H9 (cell line): ENCODE measurements around the gene AP4E1. TPM values are rescaled to one million over a fixed set of nuclear protein-coding genes. Genes with fewer than 3 reads are reported as not detected.
"Not testable (repeated sequence)": the region's sequence is repeated elsewhere in the genome, so short reads cannot be mapped to it uniquely, and the experiment has no call there.

Experiments used
- DNase-seq: peaks from one replicate; pipeline ENCODE4 v3.0.0-alpha.2; 2017
- H2AFZ ChIP-seq: one replicate; pipeline ENCODE4 v1.6.1; 2013; ENCODE audit warnings: mild to moderate bottlenecking, low read length, control low read depth, moderate library complexity
- H2AK5ac ChIP-seq: 2 replicates; pipeline ENCODE4 v1.6.1; 2013; ENCODE audit warnings: low read length, control low read depth, mixed read lengths; ENCODE audit not compliant: insufficient read length
- H2BK120ac ChIP-seq: one replicate; pipeline ENCODE4 v1.6.1; 2013; ENCODE audit warnings: low read depth, mild to moderate bottlenecking, low read length, control low read depth, inconsistent platforms; ENCODE audit not compliant: poor library complexity, severe bottlenecking
- H2BK12ac ChIP-seq: 2 replicates; pipeline ENCODE4 v1.6.1; 2013; ENCODE audit warnings: low read length, control low read depth, mixed read lengths, low read depth; ENCODE audit not compliant: insufficient read length
- H2BK15ac ChIP-seq: 2 replicates; pipeline ENCODE4 v1.6.1; 2013; ENCODE audit warnings: low read depth, low read length, control low read depth
- H2BK20ac ChIP-seq: one replicate; pipeline ENCODE4 v1.6.1; 2013; ENCODE audit warnings: low read depth, mild to moderate bottlenecking, low read length, control low read depth, inconsistent platforms; ENCODE audit not compliant: poor library complexity, severe bottlenecking
- H2BK5ac ChIP-seq: 2 replicates; pipeline ENCODE4 v1.6.1; 2013; ENCODE audit warnings: low read length, control low read depth, mixed read lengths; ENCODE audit not compliant: insufficient read length
- H3K14ac ChIP-seq: 2 replicates; pipeline ENCODE4 v1.6.1; 2013; ENCODE audit warnings: low read length, control low read depth; ENCODE audit not compliant: insufficient read depth
- H3K18ac ChIP-seq: 2 replicates; pipeline ENCODE4 v1.6.1; 2013; ENCODE audit warnings: low read depth, mild to moderate bottlenecking, mixed read lengths, low read length, control low read depth; ENCODE audit not compliant: insufficient read length
- H3K23ac ChIP-seq: 2 replicates; pipeline ENCODE4 v1.6.1; 2013; ENCODE audit warnings: low read length, control low read depth, mixed read lengths, low read depth; ENCODE audit not compliant: insufficient read length
- H3K23me2 ChIP-seq: 2 replicates; pipeline ENCODE4 v1.6.1; 2013; ENCODE audit warnings: low read depth, mild to moderate bottlenecking, mixed read lengths, low read length, control low read depth; ENCODE audit not compliant: insufficient read length, poor library complexity, severe bottlenecking
- H3K27ac ChIP-seq: 2 replicates; pipeline ENCODE4 v1.5.1; 2013; ENCODE audit warnings: low read length, control low read depth, mixed read lengths, low read depth; ENCODE audit not compliant: insufficient read length
- H3K27me3 ChIP-seq: 2 replicates; pipeline ENCODE4 v1.6.1; 2013; ENCODE audit warnings: low read length, control low read depth, inconsistent platforms; ENCODE audit not compliant: insufficient read depth
- H3K4ac ChIP-seq: 2 replicates; pipeline ENCODE4 v1.6.1; 2013; ENCODE audit warnings: low read depth, mild to moderate bottlenecking, control low read depth, inconsistent platforms, low read length, moderate library complexity
- H3K4me1 ChIP-seq: 2 replicates; pipeline ENCODE4 v1.6.1; 2013; ENCODE audit warnings: low read length, control low read depth, inconsistent platforms; ENCODE audit not compliant: insufficient read depth
- H3K4me2 ChIP-seq: 2 replicates; pipeline ENCODE4 v1.6.1; 2013; ENCODE audit warnings: low read length, control low read depth, mixed read lengths; ENCODE audit not compliant: insufficient read length, insufficient read depth
- H3K56ac ChIP-seq: 2 replicates; pipeline ENCODE4 v1.6.1; 2013; ENCODE audit warnings: low read depth, mild to moderate bottlenecking, mixed read lengths, low read length, control low read depth; ENCODE audit not compliant: insufficient read length
- H3K79me1 ChIP-seq: 2 replicates; pipeline ENCODE4 v1.6.1; 2013; ENCODE audit warnings: low read depth, mild to moderate bottlenecking, moderate library complexity, low read length, control low read depth, inconsistent platforms; ENCODE audit not compliant: insufficient read depth, poor library complexity, severe bottlenecking
- H3K79me2 ChIP-seq: 2 replicates; pipeline ENCODE4 v1.6.1; 2013; ENCODE audit warnings: low read length, control low read depth, inconsistent platforms; ENCODE audit not compliant: insufficient read depth
- H3K9ac ChIP-seq: 2 replicates; pipeline ENCODE4 v1.6.1; 2013; ENCODE audit warnings: low read length, control low read depth, mixed read lengths; ENCODE audit not compliant: insufficient read length; ENCODE audit errors: extremely low read depth
- H3K9me3 ChIP-seq: one replicate; pipeline ENCODE4 v1.6.1; 2013; ENCODE audit warnings: low read depth, low read length, inconsistent platforms; ENCODE audit not compliant: control insufficient read depth
- H3T11ph ChIP-seq: one replicate; pipeline ENCODE4 v1.6.1; 2013; ENCODE audit warnings: mild to moderate bottlenecking, low read length, control low read depth, inconsistent platforms
- H4K20me1 ChIP-seq: one replicate; pipeline ENCODE4 v1.6.1; 2013; ENCODE audit not compliant: control insufficient read depth, insufficient read length, insufficient read depth
- H4K5ac ChIP-seq: 2 replicates; pipeline ENCODE4 v1.6.1; 2013; ENCODE audit warnings: low read depth, mild to moderate bottlenecking, mixed read lengths, low read length, control low read depth; ENCODE audit not compliant: insufficient read length
- H4K8ac ChIP-seq: replicated peaks from 2 replicates; pipeline ENCODE4 v1.6.1; 2013; ENCODE audit warnings: low read length, control low read depth, mixed read lengths, low read depth; ENCODE audit not compliant: insufficient read length
- H4K91ac ChIP-seq: 2 replicates; pipeline ENCODE4 v1.6.1; 2013; ENCODE audit warnings: low read depth, mild to moderate bottlenecking, moderate library complexity, mixed read lengths, low read length, control low read depth; ENCODE audit not compliant: insufficient read length
- H3K27ac Mint-ChIP-seq, 3 experiments: 2 replicates in 2 of 3; 3 replicates in 1 of 3; pipeline ENCODE4 v1.8.0; 2020 to 2021; ENCODE audit warnings: mixed read lengths in 3 of 3, mild to moderate bottlenecking in 1 of 3, moderate library complexity in 1 of 3
- H3K27me3 Mint-ChIP-seq: 2 replicates; pipeline ENCODE4 v1.8.0; 2021; ENCODE audit warnings: low read depth, mild to moderate bottlenecking, moderate library complexity, mixed read lengths
- H3K36me3 Mint-ChIP-seq, 3 experiments: 2 replicates in 2 of 3; 3 replicates in 1 of 3; pipeline ENCODE4 v1.8.0; 2020 to 2021; ENCODE audit warnings: low read depth in 3 of 3, mixed read lengths in 3 of 3; ENCODE audit not compliant: insufficient read depth in 1 of 3
- H3K4me1 Mint-ChIP-seq, 2 experiments: 2 replicates each; pipeline ENCODE4 v1.8.0; 2020; ENCODE audit warnings: mixed read lengths in 2 of 2
- H3K4me3 Mint-ChIP-seq, 2 experiments: 2 replicates in 1 of 2; 3 replicates in 1 of 2; pipeline ENCODE4 v1.8.0; 2020 to 2021; ENCODE audit warnings: mild to moderate bottlenecking in 2 of 2, mixed read lengths in 2 of 2, moderate library complexity in 1 of 2
- H3K9me3 Mint-ChIP-seq, 2 experiments: 2 replicates in 1 of 2; 3 replicates in 1 of 2; pipeline ENCODE4 v1.8.0; 2020; ENCODE audit warnings: mild to moderate bottlenecking in 2 of 2, mixed read lengths in 2 of 2, moderate library complexity in 1 of 2
- CTCF ChIP-seq: fragments of 200-600 bp; sonication (generic); conservative IDR thresholded peaks from 3 replicates; pipeline ENCODE4 v1.8.0; 2021; ENCODE audit warnings: antibody characterized with exemption, mild to moderate bottlenecking
- WGBS: extraction: QIAGEN DNeasy Blood & Tissue Kit; methylation state at CpG from one replicate; pipeline ENCODE4 v1.1.7; 2013; ENCODE audit warnings: missing lambda C conversion rate, low lambda C conversion rate, mixed read lengths; ENCODE audit not compliant: insufficient read length; ENCODE audit errors: extremely low coverage; 5-methylcytosine and 5-hydroxymethylcytosine counted together
- total RNA-seq: library from RNA; stranded (reverse); gene quantifications from 2 replicates; pipeline ENCODE4 v1.2.1, GENCODE V29; 2021

Gene AP4E1
- total RNA-seq, 1 experiment from 2014 or later, result 13.8 TPM

DNA sequence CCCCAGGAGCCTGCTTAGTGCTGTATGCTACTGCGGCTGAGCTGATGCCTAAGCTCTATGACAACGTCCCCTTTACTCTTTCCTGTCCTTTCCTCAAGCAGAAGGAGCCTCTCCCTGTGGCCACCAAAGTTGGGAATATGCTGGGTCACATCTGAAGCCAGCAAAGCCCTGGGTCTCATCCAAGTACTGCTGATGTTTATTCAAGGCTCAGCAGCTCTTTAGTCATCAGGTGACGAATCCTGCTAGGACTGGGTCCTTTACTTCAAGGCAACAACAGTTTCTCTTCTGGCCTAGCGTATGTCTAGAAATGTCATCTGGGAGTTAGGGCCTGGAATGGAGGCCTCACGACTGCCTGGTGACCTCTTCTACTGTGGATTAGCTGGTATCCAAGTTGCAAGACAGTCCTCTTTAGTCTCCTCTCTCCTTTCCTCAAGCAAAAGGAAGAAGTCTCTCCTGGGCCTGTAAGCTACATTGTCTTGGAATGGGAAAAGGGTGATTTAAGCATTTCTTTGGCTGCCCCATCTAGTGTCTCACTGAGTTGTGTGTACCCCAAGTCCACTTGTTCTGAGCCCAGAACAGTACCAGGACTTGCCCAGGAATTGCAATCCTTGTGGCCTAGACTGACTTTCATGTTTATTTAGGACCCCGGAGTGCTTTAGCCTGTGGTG is 122.3 kb downstream of the AP4E1 start:
- Histone ChIP-seq H4K5ac (no peak overlapping the region), H3K27ac (no peak overlapping the region), H3K23me2 (no peaks in the 10 kb centered on the region), H2AK5ac (no peak overlapping the region), H3K9ac (no peak overlapping the region), H3K56ac (no peak overlapping the region), H3K23ac (no peak overlapping the region), H2BK15ac (no peak overlapping the region), H3K4ac (no peak overlapping the region), H2BK20ac (no peak overlapping the region), H2BK5ac (no peak overlapping the region), H4K91ac (no peak overlapping the region), H3K14ac (no peak overlapping the region), H3K27me3 (no peaks in the 10 kb centered on the region), H3K9me3 (no peaks in the 10 kb centered on the region), H2BK120ac (no peak overlapping the region), H3K4me2 (no peak overlapping the region), H3K79me2 (no peaks in the 10 kb centered on the region), H2AFZ (no peak overlapping the region), H3K79me1 (no peaks in the 10 kb centered on the region), H4K8ac (no peak overlapping the region), H3K4me1 (no peaks in the 10 kb centered on the region), H2BK12ac (no peak overlapping the region), H3T11ph (no peak overlapping the region), H3K18ac (no peak overlapping the region), H4K20me1 (no peaks in the 10 kb centered on the region)
- no peak overlapping the region for H3K27ac Mint-ChIP-seq
- H3K9me3 Mint-ChIP-seq, result peaks cover 9 to 20% of the 10 kb centered on the region in 2 experiments; a peak in 4 of 5 replicates
- peaks cover 0 to 7% (median 1%) of the 10 kb centered on the region in 3 experiments; a peak in 3 of 7 replicates for H3K36me3 Mint-ChIP-seq
- DNase-seq, result no peak
- H3K27me3 Mint-ChIP-seq, result peaks cover 1% of the 10 kb centered on the region; the same call in 1 of the 2 replicates
- TF ChIP-seq CTCF, result no peak
- no peak overlapping the region for H3K4me3 Mint-ChIP-seq
- no peaks in the 10 kb centered on the region for H3K4me1 Mint-ChIP-seq
- WGBS, result no CpG with 5 or more reads among the region's 6 CpGs

DNA sequence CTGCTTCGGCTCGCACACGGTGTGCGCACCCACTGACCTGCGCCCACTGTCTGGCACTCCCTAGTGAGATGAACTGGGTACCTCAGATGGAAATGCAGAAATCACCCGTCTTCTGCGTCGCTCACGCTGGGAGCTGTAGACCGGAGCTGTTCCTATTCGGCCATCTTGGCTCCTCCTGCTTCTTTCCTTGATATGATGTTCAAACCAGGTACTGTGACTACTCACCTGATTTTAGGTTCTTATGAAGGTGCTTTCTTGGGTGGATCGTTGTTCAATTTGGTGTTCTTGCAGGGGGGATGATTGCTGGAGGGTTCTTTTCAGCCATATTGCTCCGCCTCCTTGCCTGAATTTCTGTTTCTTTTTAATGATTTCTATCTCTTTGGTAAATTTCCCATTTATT is 129.0 kb downstream of the AP4E1 start:
- H2BK120ac ChIP-seq, result peak overlapping the region; percentile 5
- H3K4me2 ChIP-seq, result peak overlapping the region; percentile 52
- H3K23ac ChIP-seq, H2BK15ac ChIP-seq, H2AFZ ChIP-seq, H3T11ph ChIP-seq, DNase-seq, H3K56ac ChIP-seq, H3K4ac ChIP-seq, H3K79me2 ChIP-seq, H4K8ac ChIP-seq, H3K27ac ChIP-seq, H4K91ac ChIP-seq, H2AK5ac ChIP-seq, H3K4me1 ChIP-seq, H3K27me3 Mint-ChIP-seq, H3K27me3 ChIP-seq, H2BK20ac ChIP-seq, H2BK5ac ChIP-seq, H3K79me1 ChIP-seq, H4K20me1 ChIP-seq, H3K23me2 ChIP-seq, H3K9me3 ChIP-seq: not testable (repeated sequence)
- Mint-ChIP-seq H3K27ac (peak overlapping the region; percentile 10 to 81 (median 26); a peak in 6 of 7 replicates), H3K9me3 (peaks cover 6 to 13% of the 10 kb centered on the region in 2 experiments), H3K4me3 (peak overlapping the region; percentile 70 to 72), H3K4me1 (peaks cover 24 to 31% of the 10 kb centered on the region in 2 experiments), H3K36me3 (peaks cover 2 to 15% (median 5%) of the 10 kb centered on the region in 3 experiments; a peak in 6 of 7 replicates)
- H3K9ac ChIP-seq, result peak overlapping the region; percentile 70
- H2BK12ac ChIP-seq, result peak overlapping the region; percentile 90
- peak overlapping the region; percentile 79 for H3K18ac ChIP-seq
- H4K5ac ChIP-seq, result peak overlapping the region; percentile 60
- WGBS, result no CpG with 5 or more reads among the region's 13 CpGs
- peak overlapping the region; percentile 88; the same call in 1 of the 2 replicates for H3K14ac ChIP-seq
